Activated naive CD8-positive, alpha-beta T cell treated with anti-CD3 and anti-CD28 coated beads for 36 hours (primary cell): Measurements from ENCODE around the gene ATP6AP2. TPM values are rescaled to one million over a fixed set of nuclear protein-coding genes. Genes with fewer than 3 reads are reported as not detected.
"Not testable (repeated sequence)": the region's sequence is repeated elsewhere in the genome, so short reads cannot be mapped to it uniquely, and the experiment has no call there.

Source experiments
- DNase-seq: peaks from one replicate; pipeline ENCODE4 v3.0.0; 2021
- H3K27ac Mint-ChIP-seq: one replicate; pipeline ENCODE4 v1.8.0; 2022; ENCODE audit warnings: mild to moderate bottlenecking, moderate library complexity, mixed read lengths
- H3K27me3 Mint-ChIP-seq: one replicate; pipeline ENCODE4 v1.8.0; 2022; ENCODE audit warnings: mild to moderate bottlenecking, mixed read lengths
- H3K36me3 Mint-ChIP-seq: one replicate; pipeline ENCODE4 v1.8.0; 2021; ENCODE audit warnings: mild to moderate bottlenecking, mixed read lengths
- H3K4me1 Mint-ChIP-seq: one replicate; pipeline ENCODE4 v1.8.0; 2021; ENCODE audit warnings: mixed read lengths
- H3K4me3 Mint-ChIP-seq: one replicate; pipeline ENCODE4 v1.8.0; 2022; ENCODE audit warnings: mild to moderate bottlenecking, moderate library complexity, mixed read lengths
- H3K9me3 Mint-ChIP-seq: one replicate; pipeline ENCODE4 v1.8.0; 2022; ENCODE audit warnings: mixed read lengths
- total RNA-seq, 2 experiments: library from RNA; stranded (reverse); gene quantifications; one replicate each; pipeline ENCODE4 v1.2.3, GENCODE V29; 2021

ATP6AP2 gene
- total RNA-seq, 2 experiments from 2014 or later = 51.2 to 52.8 TPM

- Mint-ChIP-seq H3K4me1 (peaks cover 31% of the 10 kb centered on the region), H3K27ac (peak overlapping the region; percentile 72), H3K36me3 (peaks cover 17% of the 10 kb centered on the region)
- DNase-seq = peak; percentile 33
- not testable (repeated sequence) for H3K27me3 Mint-ChIP-seq, H3K9me3 Mint-ChIP-seq, H3K4me3 Mint-ChIP-seq
Observed at GRCh38 chrX:40589616-40590321, 9.0 kb downstream of the ATP6AP2 start.

DNA sequence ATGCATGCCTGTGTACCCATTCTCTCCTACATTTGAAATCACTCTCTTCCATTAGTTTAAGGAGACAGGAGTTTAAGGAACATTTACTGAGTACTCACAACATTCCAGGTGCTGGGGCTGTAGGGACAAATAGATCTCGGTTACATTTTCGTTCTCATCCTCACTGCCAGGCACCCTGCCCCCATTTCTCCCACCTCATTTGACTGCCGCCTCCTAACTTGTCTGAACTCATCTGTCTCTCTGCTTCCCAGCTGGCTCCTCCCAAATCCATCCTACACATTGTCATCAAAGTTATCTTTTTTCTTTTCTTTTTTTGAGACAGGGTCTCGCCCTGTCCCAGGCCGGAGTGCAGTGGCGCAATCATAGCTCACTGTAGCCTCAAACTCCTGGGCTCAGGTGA lies 22.7 kb downstream of the ATP6AP2 start:
- Mint-ChIP-seq H3K36me3 (peaks cover 11% of the 10 kb centered on the region), H3K4me3 (no peak overlapping the region), H3K27me3 (no peaks in the 10 kb centered on the region), H3K9me3 (no peaks in the 10 kb centered on the region), H3K4me1 (no peaks in the 10 kb centered on the region), H3K27ac (no peak overlapping the region)
- no peak for DNase-seq

DNA sequence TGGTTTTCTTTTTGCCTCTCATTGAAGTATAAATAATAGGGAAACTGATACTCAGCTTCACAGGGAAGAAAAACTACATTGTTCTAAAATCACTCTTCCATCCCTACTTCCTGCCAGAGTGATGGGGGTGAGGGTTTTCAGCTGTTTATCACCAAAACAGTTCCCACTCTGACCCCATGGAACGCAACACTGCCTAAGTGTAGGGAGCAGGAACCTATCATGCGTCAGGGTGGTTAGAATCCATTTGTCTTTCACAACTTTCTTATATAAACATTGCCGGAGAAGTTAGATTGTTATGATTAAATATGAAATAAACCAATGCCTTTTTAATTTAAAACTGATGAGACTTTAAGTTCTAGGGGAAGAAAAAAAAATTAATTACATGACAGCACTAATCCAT lies 26.6 kb downstream of the ATP6AP2 start:
- no peak for DNase-seq
- H3K4me3 Mint-ChIP-seq = no peak overlapping the region
- no peak overlapping the region for H3K27ac Mint-ChIP-seq
- peaks cover 3% of the 10 kb centered on the region for H3K36me3 Mint-ChIP-seq
- H3K27me3 Mint-ChIP-seq = no peaks in the 10 kb centered on the region
- no peaks in the 10 kb centered on the region for H3K9me3 Mint-ChIP-seq
- no peaks in the 10 kb centered on the region for H3K4me1 Mint-ChIP-seq

- no peaks in the 10 kb centered on the region for H3K27me3 Mint-ChIP-seq
- no peak overlapping the region for H3K4me3 Mint-ChIP-seq
- no peaks in the 10 kb centered on the region for H3K4me1 Mint-ChIP-seq
- no peaks in the 10 kb centered on the region for H3K9me3 Mint-ChIP-seq
- DNase-seq = no peak
- H3K36me3 Mint-ChIP-seq = no peaks in the 10 kb centered on the region
- no peak overlapping the region for H3K27ac Mint-ChIP-seq
Observed at GRCh38 chrX:40612511-40612910, 31.7 kb downstream of the ATP6AP2 start.

GRCh38 chrX:40615976-40616375 lies 35.2 kb downstream of the ATP6AP2 start:
- no peaks in the 10 kb centered on the region for H3K27me3 Mint-ChIP-seq
- H3K9me3 Mint-ChIP-seq = no peaks in the 10 kb centered on the region
- no peak overlapping the region for H3K4me3 Mint-ChIP-seq
- DNase-seq = no peak
- no peak overlapping the region for H3K27ac Mint-ChIP-seq
- no peaks in the 10 kb centered on the region for H3K36me3 Mint-ChIP-seq
- H3K4me1 Mint-ChIP-seq = no peaks in the 10 kb centered on the region

DNA sequence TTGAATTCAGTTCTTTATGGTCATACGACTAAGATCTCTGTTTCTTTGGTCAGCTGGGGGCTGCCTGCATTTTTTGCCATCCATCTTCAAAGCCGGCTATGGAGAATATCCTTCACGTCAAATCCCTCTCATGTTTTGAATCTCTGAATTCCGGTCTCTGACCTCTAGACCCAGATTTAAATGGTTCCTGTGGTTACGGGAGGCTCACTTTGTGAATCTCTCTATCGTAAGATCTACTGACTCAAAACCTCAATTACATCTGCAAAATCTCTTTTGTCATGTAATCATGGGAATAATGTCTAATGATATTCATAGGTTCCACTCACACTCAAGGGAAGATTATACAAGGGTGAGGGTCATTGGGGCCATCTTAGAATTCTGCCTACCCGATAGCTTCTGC lies 36.8 kb downstream of the ATP6AP2 start:
- no peak overlapping the region for H3K27ac Mint-ChIP-seq
- H3K4me3 Mint-ChIP-seq = no peak overlapping the region
- H3K27me3 Mint-ChIP-seq = no peaks in the 10 kb centered on the region
- H3K4me1 Mint-ChIP-seq = no peaks in the 10 kb centered on the region
- no peaks in the 10 kb centered on the region for H3K36me3 Mint-ChIP-seq
- DNase-seq = no peak
- H3K9me3 Mint-ChIP-seq = no peaks in the 10 kb centered on the region

GRCh38 chrX:40622479-40623138 lies 41.8 kb downstream of the ATP6AP2 start:
- Mint-ChIP-seq H3K4me1 (no peaks in the 10 kb centered on the region), H3K27ac (no peak overlapping the region), H3K36me3 (peaks cover 1% of the 10 kb centered on the region), H3K27me3 (no peaks in the 10 kb centered on the region), H3K9me3 (no peaks in the 10 kb centered on the region), H3K4me3 (no peak overlapping the region)
- no peak for DNase-seq

- Mint-ChIP-seq H3K27me3 (no peaks in the 10 kb centered on the region), H3K4me1 (no peaks in the 10 kb centered on the region), H3K9me3 (no peaks in the 10 kb centered on the region), H3K36me3 (peaks cover 2% of the 10 kb centered on the region), H3K4me3 (no peak within 1 kb of the TSS), H3K27ac (no peak within 1 kb of the TSS)
- DNase-seq = no peak
Observed at GRCh38 chrX:40623139-40623536, 42.4 kb downstream of the ATP6AP2 start, which contains the start of gene MPC1L. Gene MPC1L (plus strand): TSS chrX:40623428. CDS start chrX:40623566, 138 bp downstream.

- H3K36me3 Mint-ChIP-seq = peaks cover 5% of the 10 kb centered on the region
- no peaks in the 10 kb centered on the region for H3K9me3 Mint-ChIP-seq
- H3K4me3 Mint-ChIP-seq = no peak overlapping the region
- H3K4me1 Mint-ChIP-seq = no peaks in the 10 kb centered on the region
- no peak overlapping the region for H3K27ac Mint-ChIP-seq
- no peak for DNase-seq
- H3K27me3 Mint-ChIP-seq = no peaks in the 10 kb centered on the region
Observed at GRCh38 chrX:40623665-40624064, 42.9 kb downstream of the ATP6AP2 start.

DNA sequence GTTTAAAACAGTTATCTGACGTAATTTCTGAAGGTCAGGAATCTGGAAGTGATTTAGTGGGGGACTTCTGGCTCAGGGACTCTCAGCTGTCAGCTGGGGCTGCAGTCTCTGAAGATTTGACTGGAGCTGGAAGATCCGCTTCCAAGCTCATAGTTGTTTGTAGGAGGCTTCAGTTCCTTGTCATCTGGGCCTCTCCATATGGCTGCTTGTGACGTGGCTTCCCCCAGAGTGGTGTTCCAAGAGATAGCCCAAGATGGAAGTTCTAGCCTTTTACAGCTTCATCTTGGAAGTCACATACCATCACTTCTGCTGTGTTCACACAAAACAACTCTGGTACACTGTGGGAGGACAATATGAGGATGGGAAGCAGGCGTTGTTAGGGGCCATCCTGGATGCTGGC lies 44.5 kb downstream of the ATP6AP2 start:
- Mint-ChIP-seq H3K36me3 (peaks cover 5% of the 10 kb centered on the region), H3K4me1 (no peaks in the 10 kb centered on the region), H3K27me3 (no peaks in the 10 kb centered on the region), H3K9me3 (no peaks in the 10 kb centered on the region), H3K4me3 (no peak overlapping the region), H3K27ac (no peak overlapping the region)
- no peak for DNase-seq

DNA sequence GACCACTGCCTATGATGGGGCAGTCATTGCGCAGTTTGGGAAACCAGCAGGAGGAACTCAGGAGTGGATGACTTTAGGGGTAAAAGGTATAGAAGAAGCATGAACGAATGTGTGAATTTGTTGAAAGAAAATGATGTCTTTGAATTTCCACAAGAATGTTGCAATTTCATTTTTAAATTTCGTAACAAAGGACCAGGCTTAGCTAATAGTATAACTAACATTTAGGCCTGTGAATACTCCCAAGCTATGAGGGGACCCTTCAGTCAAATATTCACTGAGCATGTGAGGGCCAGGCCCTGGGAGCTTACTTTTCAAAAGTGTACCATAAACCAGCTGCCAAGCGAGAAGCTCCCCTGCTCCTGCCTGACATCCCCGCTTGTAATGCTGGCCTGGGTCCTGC lies 47.7 kb downstream of the ATP6AP2 start:
- Mint-ChIP-seq H3K27me3 (no peaks in the 10 kb centered on the region), H3K4me1 (peaks cover 10% of the 10 kb centered on the region), H3K4me3 (no peak overlapping the region), H3K27ac (no peak overlapping the region), H3K36me3 (peaks cover 13% of the 10 kb centered on the region), H3K9me3 (no peaks in the 10 kb centered on the region)
- no peak for DNase-seq

DNA sequence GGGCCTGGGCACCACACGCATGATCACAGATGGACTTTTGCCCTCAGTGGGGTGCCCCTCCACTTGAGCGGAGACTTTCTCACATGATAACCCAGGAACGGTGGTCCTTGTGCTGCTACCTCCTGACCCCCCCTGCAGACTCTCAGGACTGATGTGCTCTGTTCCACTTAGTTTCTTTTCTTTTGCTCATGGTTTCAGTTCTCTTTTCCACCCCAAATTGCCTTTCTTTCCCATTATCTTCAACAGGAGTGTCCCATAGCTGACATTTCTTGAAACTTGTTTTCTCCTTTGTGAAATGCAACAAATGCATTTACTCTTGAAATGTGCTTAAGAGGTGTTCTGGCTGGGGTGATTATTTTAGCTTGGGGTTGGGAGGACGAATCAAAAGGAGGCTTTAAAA lies 51.4 kb downstream of the ATP6AP2 start:
- H3K9me3 Mint-ChIP-seq = no peaks in the 10 kb centered on the region
- peaks cover 12% of the 10 kb centered on the region for H3K4me1 Mint-ChIP-seq
- no peaks in the 10 kb centered on the region for H3K27me3 Mint-ChIP-seq
- peak overlapping the region; percentile 59 for H3K27ac Mint-ChIP-seq
- H3K4me3 Mint-ChIP-seq = no peak overlapping the region
- H3K36me3 Mint-ChIP-seq = peaks cover 14% of the 10 kb centered on the region
- no peak for DNase-seq

GRCh38 chrX:40637687-40638086 lies 56.9 kb downstream of the ATP6AP2 start:
- DNase-seq = no peak
- Mint-ChIP-seq H3K27ac (no peak overlapping the region), H3K4me1 (peaks cover 25% of the 10 kb centered on the region), H3K36me3 (peaks cover 15% of the 10 kb centered on the region), H3K4me3 (no peak overlapping the region), H3K9me3 (no peaks in the 10 kb centered on the region), H3K27me3 (no peaks in the 10 kb centered on the region)

GRCh38 chrX:40644176-40644575 lies 63.4 kb downstream of the ATP6AP2 start:
- Mint-ChIP-seq H3K27me3 (no peaks in the 10 kb centered on the region), H3K4me1 (peaks cover 31% of the 10 kb centered on the region), H3K9me3 (no peaks in the 10 kb centered on the region), H3K27ac (peak overlapping the region; percentile 80), H3K36me3 (peaks cover 28% of the 10 kb centered on the region), H3K4me3 (peak overlapping the region; percentile 57)
- DNase-seq = no peak

DNA sequence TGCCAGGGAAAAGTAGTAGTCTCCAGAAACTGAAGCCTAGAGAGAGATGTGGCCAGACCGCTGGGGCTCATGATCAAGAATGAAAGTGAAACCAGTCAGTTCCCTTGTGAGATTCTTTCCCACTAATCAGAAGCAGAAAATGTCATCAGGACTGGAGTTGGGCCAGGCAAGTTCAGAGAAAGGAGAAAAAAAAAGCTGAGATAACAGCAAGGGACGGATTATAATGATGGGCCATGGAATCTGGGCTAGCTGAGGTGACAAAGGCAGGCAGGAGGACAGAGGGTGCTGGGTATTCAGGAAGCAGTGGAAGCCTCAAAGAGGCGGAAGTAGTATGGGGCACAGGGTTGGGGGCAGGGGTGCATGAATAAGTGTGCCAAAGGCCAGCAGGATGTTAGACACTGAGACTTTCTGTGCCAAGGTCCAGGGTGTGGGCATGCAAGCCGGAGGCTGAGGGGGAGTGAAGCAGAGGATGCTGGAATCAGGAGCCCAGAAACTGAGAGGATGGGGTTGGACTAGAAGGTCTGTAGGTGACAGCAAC lies 64.1 kb downstream of the ATP6AP2 start:
- Mint-ChIP-seq H3K27ac (peak overlapping the region; percentile 95), H3K4me1 (peaks cover 28% of the 10 kb centered on the region), H3K4me3 (peak overlapping the region; percentile 88), H3K9me3 (no peaks in the 10 kb centered on the region), H3K36me3 (peaks cover 28% of the 10 kb centered on the region), H3K27me3 (no peaks in the 10 kb centered on the region)
- peak; percentile 35 for DNase-seq
